A549 treated with RU486 at 1 μM for 4 hours (cell line): Measurements from ENCODE around the gene PRSS8. TPM values are rescaled to one million over a fixed set of nuclear protein-coding genes. Genes with fewer than 3 reads are reported as not detected.

Experiments
- total RNA-seq: library from RNA; stranded (reverse); fragments of 200-300 nt; extraction: Qiagen RNA extraction; gene quantifications from 5 replicates; pipeline ENCODE4 v1.2.3, GENCODE V29; 2022; ENCODE audit warnings: low read depth

The PRSS8 gene
- 0.26 to 0.91 TPM (median 0.28 TPM) in 5 replicates for total RNA-seq

GRCh38 chr16:31135535-31136286 lies at the start of gene PRSS8:
Gene PRSS8 (minus strand): TSS chr16:31135727. CDS start chr16:31135498, 229 bp downstream.

GRCh38 chr16:31179747-31180459 lies 44.4 kb upstream of the PRSS8 start, which contains the start of gene FUS:
Gene FUS (plus strand): TSS chr16:31180139. CDS start chr16:31180215, 76 bp downstream.

GRCh38 chr16:31149894-31150890 lies 14.7 kb upstream of the PRSS8 start, which contains the start of gene PRSS36:
Gene PRSS36 (minus strand): TSS chr16:31150066. CDS start chr16:31150035, 31 bp downstream.

GRCh38 chr16:31117384-31118222 lies 17.9 kb downstream of the PRSS8 start, which contains the start of gene KAT8:
Gene KAT8 (plus strand): TSS chr16:31117664. CDS start chr16:31117682, 18 bp downstream.

GRCh38 chr16:31108035-31108793 lies 27.3 kb downstream of the PRSS8 start, which contains the start of gene BCKDK:
Gene BCKDK (plus strand): TSS chr16:31108386. CDS start chr16:31109224, 838 bp downstream.

GRCh38 chr16:31094424-31095120 lies 41.0 kb downstream of the PRSS8 start, which contains the start of gene VKORC1:
Gene VKORC1 (minus strand): TSS chr16:31094797. CDS start chr16:31094729, 68 bp downstream.

GRCh38 chr16:31088459-31089183 lies 46.9 kb downstream of the PRSS8 start, which contains the start of gene PRSS53:
Gene PRSS53 (minus strand): TSS chr16:31088943. CDS start chr16:31088809, 134 bp downstream.

Other genes starting within 250 kb of the PRSS8 start
- 26.5 to 41.9 TPM (median 38.4 TPM) in 5 replicates for gene BCL7C, start 241.7 kb downstream of the PRSS8 start, total RNA-seq
- 0.08 to 0.23 TPM (median 0.16 TPM) in 4 of 5 replicates, not detected in the other for gene CTF1, start 239.1 kb downstream of the PRSS8 start, total RNA-seq
- gene FBXL19, start 212.2 kb downstream of the PRSS8 start, total RNA-seq, result 11.6 to 23.8 TPM (median 19.2 TPM) in 5 replicates
- 9.1 to 16.9 TPM (median 13.9 TPM) in 5 replicates for gene ORAI3, start 186.7 kb downstream of the PRSS8 start, total RNA-seq
- gene SETD1A, start 178.0 kb downstream of the PRSS8 start, total RNA-seq, result 16.7 to 23.8 TPM (median 21.6 TPM) in 5 replicates
- 11.4 to 17.0 TPM (median 13.8 TPM) in 5 replicates for gene HSD3B7, start 150.5 kb downstream of the PRSS8 start, total RNA-seq
- gene STX1B, start 125.1 kb downstream of the PRSS8 start, total RNA-seq, result 1.5 to 2.1 TPM (median 1.5 TPM) in 5 replicates
- 62.9 to 80.5 TPM (median 68.1 TPM) in 5 replicates for gene STX4, start 102.2 kb downstream of the PRSS8 start, total RNA-seq
- gene ZNF668, start 61.5 kb downstream of the PRSS8 start, total RNA-seq, result 11.0 to 20.6 TPM (median 18.0 TPM) in 5 replicates
- 8.7 to 11.9 TPM (median 9.7 TPM) in 5 replicates for gene ZNF646, start 61.3 kb downstream of the PRSS8 start, total RNA-seq
- 0.61 to 1.4 TPM (median 1.1 TPM) in 5 replicates for gene PRSS53, start 46.8 kb downstream of the PRSS8 start, total RNA-seq
- 101 to 142 TPM (median 140 TPM) in 5 replicates for gene VKORC1, start 40.9 kb downstream of the PRSS8 start, total RNA-seq
- gene BCKDK, start 27.3 kb downstream of the PRSS8 start, total RNA-seq, result 34.4 to 51.3 TPM (median 45.9 TPM) in 5 replicates
- 33.3 to 40.2 TPM (median 36.9 TPM) in 5 replicates for gene KAT8, start 18.1 kb downstream of the PRSS8 start, total RNA-seq
- gene PRSS36, start 14.3 kb upstream of the PRSS8 start, total RNA-seq, result 0.29 to 1.2 TPM (median 0.65 TPM) in 5 replicates
- gene FUS, start 44.4 kb upstream of the PRSS8 start, total RNA-seq, result 501 to 589 TPM (median 572 TPM) in 5 replicates
- 27.9 to 44.1 TPM (median 37.7 TPM) in 5 replicates for gene PYCARD, start 67.0 kb upstream of the PRSS8 start, total RNA-seq
- 0.02 to 0.14 TPM (median 0.05 TPM) in 5 replicates for gene TRIM72, start 78.4 kb upstream of the PRSS8 start, total RNA-seq
- gene PYDC1, start 81.4 kb upstream of the PRSS8 start, total RNA-seq, result not detected in 5 replicates
- gene ITGAM, start 124.2 kb upstream of the PRSS8 start, total RNA-seq, result 1.9 to 2.9 TPM (median 2.1 TPM) in 5 replicates
- gene ITGAX, start 219.4 kb upstream of the PRSS8 start, total RNA-seq, result 1.1 to 1.6 TPM (median 1.2 TPM) in 5 replicates